BE2C (cell line): ENCODE data around the gene PRKN.

ENCODE experiments used
- DNase-seq: peaks from one replicate; pipeline ENCODE4 v3.0.0-alpha.2; 2020
- H3K27me3 ChIP-seq: fragments of 250-450 bp; sonication (Bioruptor Pico); 2 replicates; pipeline ENCODE4 v1.5.1; 2020; ENCODE audit warnings: mild to moderate bottlenecking
- H3K36me3 ChIP-seq: fragments of 250-450 bp; sonication (Bioruptor Pico); 2 replicates; pipeline ENCODE4 v1.5.1; 2020; ENCODE audit warnings: mild to moderate bottlenecking
- H3K4me1 ChIP-seq: fragments of 250-450 bp; sonication (Bioruptor Pico); 2 replicates; pipeline ENCODE4 v1.5.1; 2020
- H3K4me3 ChIP-seq: 2 replicates; pipeline ENCODE4 v1.5.1; 2011; ENCODE audit warnings: low read depth, low read length
- H3K9me3 ChIP-seq: fragments of 250-450 bp; sonication (Bioruptor Pico); 2 replicates; pipeline ENCODE4 v1.5.1; 2020
- CTCF ChIP-seq: IDR thresholded peaks from 2 replicates; pipeline ENCODE4 v1.5.1; 2012; ENCODE audit warnings: mild to moderate bottlenecking, low read depth, low read length

PRKN gene

DNA sequence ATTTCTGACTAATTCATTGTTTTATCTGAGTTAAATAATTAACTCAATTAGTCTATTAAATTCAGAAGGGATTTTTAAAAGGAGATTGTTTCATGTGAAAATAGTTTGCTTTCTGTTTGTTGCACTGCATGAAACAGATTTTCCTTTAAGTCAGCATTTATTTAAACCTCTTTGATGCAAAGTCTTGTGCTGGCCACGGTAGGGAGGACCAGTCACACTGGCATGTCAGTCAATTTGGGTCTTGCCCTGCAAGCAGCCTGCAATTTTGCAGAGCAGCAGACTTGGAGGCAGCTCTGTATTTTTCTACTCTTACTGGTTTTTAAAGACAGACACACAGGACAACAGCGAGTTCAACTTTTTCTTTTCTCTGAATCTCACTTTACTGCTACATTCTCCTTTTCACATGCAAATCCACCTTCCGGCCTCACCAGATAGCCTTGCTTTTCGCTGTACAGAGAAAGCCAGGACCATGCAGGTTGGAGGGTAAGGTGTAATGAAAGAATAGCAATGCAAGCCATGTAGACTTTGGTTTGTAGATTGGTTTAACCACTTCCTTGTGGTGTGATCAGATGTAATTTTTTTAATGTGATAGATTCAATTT is 763.8 kb downstream of the PRKN start:
- Histone ChIP-seq H3K4me3 (no peak overlapping the region), H3K36me3 (no peaks in the 10 kb centered on the region), H3K4me1 (no peaks in the 10 kb centered on the region), H3K27me3 (no peaks in the 10 kb centered on the region), H3K9me3 (no peaks in the 10 kb centered on the region)
- no peak for DNase-seq
- no peak for TF ChIP-seq CTCF

DNA sequence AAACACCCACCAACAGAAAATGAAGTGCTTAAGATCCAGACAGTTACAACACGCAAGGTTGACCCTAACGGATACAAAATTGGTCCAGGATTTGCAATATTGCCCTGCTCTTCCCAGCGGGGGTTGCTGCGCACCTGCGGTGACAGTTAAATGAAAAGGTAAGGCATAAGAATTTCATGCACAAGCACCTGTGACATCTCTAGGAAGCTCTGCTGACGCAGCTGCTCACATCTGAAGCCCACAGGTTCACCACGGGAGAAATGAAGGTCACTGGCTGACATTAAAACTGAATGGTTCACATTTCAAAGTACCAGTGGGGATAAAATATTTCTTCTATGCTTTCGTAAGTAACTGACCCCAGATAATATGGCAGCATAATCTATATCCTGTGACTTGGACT is 764.4 kb downstream of the PRKN start:
- TF ChIP-seq CTCF = no peak
- Histone ChIP-seq H3K36me3 (no peaks in the 10 kb centered on the region), H3K9me3 (no peaks in the 10 kb centered on the region), H3K27me3 (no peaks in the 10 kb centered on the region), H3K4me3 (no peak overlapping the region), H3K4me1 (no peaks in the 10 kb centered on the region)
- no peak for DNase-seq

- Histone ChIP-seq H3K9me3 (no peaks in the 10 kb centered on the region), H3K36me3 (no peaks in the 10 kb centered on the region), H3K4me1 (no peaks in the 10 kb centered on the region), H3K27me3 (no peaks in the 10 kb centered on the region), H3K4me3 (no peak overlapping the region)
- no peak for TF ChIP-seq CTCF
- DNase-seq = no peak
Observed at GRCh38 chr6:161961796-161962195, 765.8 kb downstream of the PRKN start.

DNA sequence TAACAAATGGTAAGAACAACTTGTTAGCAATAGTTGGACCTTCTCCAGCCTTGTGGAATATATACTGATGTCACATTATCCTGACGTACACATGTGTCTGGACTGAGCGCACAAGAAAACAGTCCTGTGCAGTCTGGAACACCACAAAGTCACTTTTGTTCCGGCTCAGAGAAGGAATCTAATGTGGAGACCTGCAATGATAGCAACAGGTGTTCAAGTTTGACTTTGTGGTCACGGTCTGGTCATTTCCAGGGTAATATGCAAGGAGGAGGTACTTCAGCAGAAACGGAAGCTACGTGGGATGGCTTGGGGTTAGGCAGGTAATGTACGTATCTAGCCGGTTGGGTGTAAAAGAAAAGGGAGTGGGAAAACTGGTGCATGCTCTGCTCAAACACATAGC is 766.5 kb downstream of the PRKN start:
- H3K36me3 ChIP-seq = no peaks in the 10 kb centered on the region
- H3K9me3 ChIP-seq = no peaks in the 10 kb centered on the region
- TF ChIP-seq CTCF = no peak
- no peaks in the 10 kb centered on the region for H3K4me1 ChIP-seq
- H3K27me3 ChIP-seq = no peaks in the 10 kb centered on the region
- DNase-seq = no peak
- no peak overlapping the region for H3K4me3 ChIP-seq

- Histone ChIP-seq H3K36me3 (no peaks in the 10 kb centered on the region), H3K4me3 (no peak overlapping the region), H3K4me1 (no peaks in the 10 kb centered on the region), H3K27me3 (no peaks in the 10 kb centered on the region), H3K9me3 (no peaks in the 10 kb centered on the region)
- TF ChIP-seq CTCF = no peak
- no peak for DNase-seq
Observed at GRCh38 chr6:161959072-161959471, 768.5 kb downstream of the PRKN start.

GRCh38 chr6:161956082-161956481 is 771.5 kb downstream of the PRKN start:
- no peak overlapping the region for H3K4me3 ChIP-seq
- no peak for TF ChIP-seq CTCF
- no peaks in the 10 kb centered on the region for H3K9me3 ChIP-seq
- no peaks in the 10 kb centered on the region for H3K36me3 ChIP-seq
- no peaks in the 10 kb centered on the region for H3K27me3 ChIP-seq
- no peaks in the 10 kb centered on the region for H3K4me1 ChIP-seq
- DNase-seq = no peak
